ENCODE results near the gene S1PR3. TPM values are rescaled to one million over a fixed set of nuclear protein-coding genes. Genes with fewer than 3 reads are reported as not detected.

Gene S1PR3
- total RNA-seq, 4 donors from 2014 or later, result 1.9 to 6.7 (median 4.3) TPM

GRCh38 chr9:89032661-89033060 is 41.4 kb downstream of the S1PR3 start:
- H3K9me3 ChIP-seq, result peaks cover 0 to 3% (median 0%) of the 10 kb centered on the region in 4 donors
- no peaks in the 10 kb centered on the region for H3K36me3 ChIP-seq
- H3K27me3 ChIP-seq, result no peaks in the 10 kb centered on the region
- DNase-seq, result no peak
- no peak overlapping the region for H3K27ac ChIP-seq
- no peaks in the 10 kb centered on the region for H3K4me1 ChIP-seq
- no peak overlapping the region for H3K4me3 ChIP-seq
- no peak for TF ChIP-seq POLR2A (IDR thresholded peaks at IDR 0.05)
- no peak for TF ChIP-seq CTCF (IDR thresholded peaks at IDR 0.05)

- Histone ChIP-seq H3K36me3 (no peaks in the 10 kb centered on the region), H3K27me3 (no peaks in the 10 kb centered on the region), H3K27ac (no peak overlapping the region), H3K4me1 (no peaks in the 10 kb centered on the region), H3K9me3 (no peaks in the 10 kb centered on the region), H3K4me3 (no peak overlapping the region)
- TF ChIP-seq POLR2A (IDR thresholded peaks at IDR 0.05), result no peak
- TF ChIP-seq CTCF (IDR thresholded peaks at IDR 0.05), result no peak
- DNase-seq, result no peak
Measured at GRCh38 chr9:89036383-89036782, 45.1 kb downstream of the S1PR3 start.

GRCh38 chr9:89036891-89037290 is 45.6 kb downstream of the S1PR3 start:
- Histone ChIP-seq H3K36me3 (no peaks in the 10 kb centered on the region), H3K4me1 (no peaks in the 10 kb centered on the region), H3K4me3 (no peak overlapping the region), H3K27me3 (no peaks in the 10 kb centered on the region), H3K27ac (no peak overlapping the region), H3K9me3 (no peaks in the 10 kb centered on the region)
- TF ChIP-seq POLR2A (IDR thresholded peaks at IDR 0.05) (no peak), CTCF (IDR thresholded peaks at IDR 0.05) (no peak)
- DNase-seq, result no peak

GRCh38 chr9:89037346-89037745 is 46.1 kb downstream of the S1PR3 start:
- TF ChIP-seq POLR2A (IDR thresholded peaks at IDR 0.05) (no peak), CTCF (IDR thresholded peaks at IDR 0.05) (no peak)
- no peaks in the 10 kb centered on the region for H3K4me1 ChIP-seq
- DNase-seq, result no peak
- H3K4me3 ChIP-seq, result no peak overlapping the region
- H3K9me3 ChIP-seq, result no peaks in the 10 kb centered on the region
- H3K27ac ChIP-seq, result no peak overlapping the region
- H3K27me3 ChIP-seq, result no peaks in the 10 kb centered on the region
- no peaks in the 10 kb centered on the region for H3K36me3 ChIP-seq

GRCh38 chr9:89037891-89038290 is 46.6 kb downstream of the S1PR3 start:
- no peaks in the 10 kb centered on the region for H3K27me3 ChIP-seq
- H3K4me3 ChIP-seq, result no peak overlapping the region
- H3K4me1 ChIP-seq, result no peaks in the 10 kb centered on the region
- no peaks in the 10 kb centered on the region for H3K9me3 ChIP-seq
- H3K36me3 ChIP-seq, result no peaks in the 10 kb centered on the region
- TF ChIP-seq CTCF (IDR thresholded peaks at IDR 0.05), result no peak
- no peak for TF ChIP-seq POLR2A (IDR thresholded peaks at IDR 0.05)
- H3K27ac ChIP-seq, result peak overlapping the region in 1 of 4 donors; percentile 31
- no peak for DNase-seq

Data from Peyer's patch (tissue), 4 donors.